Vagina (tissue), 2 donors: ENCODE data around the gene KNSTRN. TPM values are rescaled to one million over a fixed set of nuclear protein-coding genes. Genes with fewer than 3 reads are reported as not detected.

Source experiments
- DNase-seq, 2 donors: peaks; one replicate each; pipeline ENCODE4 v3.0.0-alpha.2; 2017; ENCODE audit errors: extremely low spot score in 2 of 2
- H3K27ac ChIP-seq: fragments of 200-600 bp; sonication (generic); one replicate; pipeline ENCODE4 v1.5.1; 2019
- H3K27me3 ChIP-seq: fragments of 200-600 bp; sonication (generic); one replicate; pipeline ENCODE4 v1.5.1; 2019
- H3K36me3 ChIP-seq, 2 donors: fragments of 200-600 bp; sonication (generic); one replicate each; pipeline ENCODE4 v1.5.1; 2017 to 2019
- H3K4me1 ChIP-seq: fragments of 200-600 bp; sonication (generic); one replicate; pipeline ENCODE4 v1.5.1; 2019
- H3K4me3 ChIP-seq, 2 donors: fragments of 200-600 bp; sonication (generic); 1 replicate in 1 of 2; 2 replicates in 1 of 2; pipeline ENCODE4 v1.5.1; 2016 to 2019
- H3K9me3 ChIP-seq: fragments of 200-600 bp; sonication (generic); one replicate; pipeline ENCODE4 v1.5.1; 2019
- POLR2A ChIP-seq, 2 donors: fragments of 450-650 bp; IDR thresholded peaks; one replicate each; pipeline ENCODE4 v1.6.1; 2017; ENCODE audit warnings: antibody characterized with exemption in 2 of 2, mild to moderate bottlenecking in 2 of 2, moderate library complexity in 2 of 2
- POLR2AphosphoS5 ChIP-seq, 2 donors: sonication (generic); formaldehyde crosslinking; IDR thresholded peaks; one replicate each; pipeline ENCODE4 v1.9.0; 2017; ENCODE audit warnings: antibody characterized with exemption in 2 of 2, mild to moderate bottlenecking in 2 of 2, low read depth in 1 of 2; ENCODE audit not compliant: insufficient read depth in 1 of 2
- intact Hi-C: fragments of 100-400 bp; cut with DNase I; formaldehyde crosslinking; loops from one replicate; pipeline ENCODE4 v1.15.1; 2023
- total RNA-seq: library from RNA; depleted of rRNA; stranded (reverse); fragments of >200 nt; gene quantifications from one replicate; pipeline ENCODE4 v1.2.3, GENCODE V29; 2016
- TF ChIP-seq, protein P1 (sequence below), 3 experiments: fragments of 450-650 bp in 2 of 3; fragments of 200-600 bp in 1 of 3; sonication (generic) in 1 of 3; IDR thresholded peaks; one replicate each; pipeline ENCODE4 v1.5.1; 2017 to 2019; ENCODE audit warnings: antibody characterized with exemption in 3 of 3, mild to moderate bottlenecking in 2 of 3, moderate library complexity in 2 of 3

KNSTRN gene
- total RNA-seq, 1 donor from 2014 or later: 13.5 TPM

DNA sequence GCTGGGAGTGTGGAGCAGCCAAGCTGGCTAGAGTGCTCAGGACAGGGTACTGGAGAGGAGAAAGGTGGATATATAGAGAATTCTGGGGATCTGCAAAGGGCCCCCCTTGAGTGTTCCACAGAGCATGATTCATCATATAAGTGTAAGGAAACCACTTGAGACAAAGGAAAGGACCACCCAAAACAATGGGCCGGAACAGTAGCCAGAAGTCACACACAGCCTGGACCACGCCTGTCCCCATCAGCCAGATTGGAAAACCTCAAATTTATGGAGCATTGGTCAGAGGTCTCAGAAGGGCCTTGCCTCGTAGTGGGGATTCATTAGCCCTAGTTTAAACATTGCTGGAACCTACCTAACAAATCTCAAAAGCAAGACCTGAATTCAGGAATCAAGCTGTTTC lies 4.9 kb upstream of the KNSTRN start:
- DNase-seq: no peak
- Histone ChIP-seq H3K27me3 (no peaks in the 10 kb centered on the region), H3K9me3 (no peaks in the 10 kb centered on the region), H3K4me3 (no peak overlapping the region), H3K4me1 (peaks cover 10% of the 10 kb centered on the region), H3K36me3 (no peaks in the 10 kb centered on the region), H3K27ac (no peak overlapping the region)
- TF ChIP-seq, protein P1, sequence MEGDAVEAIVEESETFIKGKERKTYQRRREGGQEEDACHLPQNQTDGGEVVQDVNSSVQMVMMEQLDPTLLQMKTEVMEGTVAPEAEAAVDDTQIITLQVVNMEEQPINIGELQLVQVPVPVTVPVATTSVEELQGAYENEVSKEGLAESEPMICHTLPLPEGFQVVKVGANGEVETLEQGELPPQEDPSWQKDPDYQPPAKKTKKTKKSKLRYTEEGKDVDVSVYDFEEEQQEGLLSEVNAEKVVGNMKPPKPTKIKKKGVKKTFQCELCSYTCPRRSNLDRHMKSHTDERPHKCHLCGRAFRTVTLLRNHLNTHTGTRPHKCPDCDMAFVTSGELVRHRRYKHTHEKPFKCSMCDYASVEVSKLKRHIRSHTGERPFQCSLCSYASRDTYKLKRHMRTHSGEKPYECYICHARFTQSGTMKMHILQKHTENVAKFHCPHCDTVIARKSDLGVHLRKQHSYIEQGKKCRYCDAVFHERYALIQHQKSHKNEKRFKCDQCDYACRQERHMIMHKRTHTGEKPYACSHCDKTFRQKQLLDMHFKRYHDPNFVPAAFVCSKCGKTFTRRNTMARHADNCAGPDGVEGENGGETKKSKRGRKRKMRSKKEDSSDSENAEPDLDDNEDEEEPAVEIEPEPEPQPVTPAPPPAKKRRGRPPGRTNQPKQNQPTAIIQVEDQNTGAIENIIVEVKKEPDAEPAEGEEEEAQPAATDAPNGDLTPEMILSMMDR (IDR thresholded peaks at IDR 0.05): no peak
- TF ChIP-seq POLR2A (IDR thresholded peaks at IDR 0.05): no peak
- intact Hi-C loops: no loop called here

DNA sequence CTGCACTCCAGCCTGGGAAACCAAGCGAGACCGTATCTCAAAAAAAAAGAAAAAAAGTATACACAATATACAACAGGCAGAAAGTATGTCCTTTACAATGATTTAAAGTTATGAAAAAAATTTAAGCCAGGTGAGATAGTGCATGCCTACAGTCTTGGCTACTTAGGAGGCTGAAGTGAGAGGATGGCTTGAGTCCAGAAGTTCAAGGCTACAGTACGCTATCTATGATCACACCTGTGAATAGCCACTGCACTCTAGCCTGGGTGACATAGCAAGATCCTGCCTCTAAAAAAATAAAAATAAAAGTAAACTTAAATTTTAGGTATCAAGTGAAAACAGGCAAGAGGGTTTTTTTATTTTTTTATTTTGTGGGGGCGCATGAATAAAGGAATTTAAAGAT lies 3.1 kb upstream of the KNSTRN start:
- DNase-seq: no peak
- Histone ChIP-seq H3K9me3 (no peaks in the 10 kb centered on the region), H3K4me3 (no peak overlapping the region), H3K27ac (no peak overlapping the region), H3K36me3 (no peaks in the 10 kb centered on the region), H3K4me1 (peaks cover 24% of the 10 kb centered on the region), H3K27me3 (no peaks in the 10 kb centered on the region)
- intact Hi-C loops: no loop called here
- TF ChIP-seq POLR2AphosphoS5 (IDR thresholded peaks at IDR 0.05; ENCODE audit: insufficient read depth in 1 of 2, low read depth in 1 of 2): no peak
- TF ChIP-seq, protein P1 (IDR thresholded peaks at IDR 0.05): no peak
- TF ChIP-seq POLR2A (IDR thresholded peaks at IDR 0.05): no peak

DNA sequence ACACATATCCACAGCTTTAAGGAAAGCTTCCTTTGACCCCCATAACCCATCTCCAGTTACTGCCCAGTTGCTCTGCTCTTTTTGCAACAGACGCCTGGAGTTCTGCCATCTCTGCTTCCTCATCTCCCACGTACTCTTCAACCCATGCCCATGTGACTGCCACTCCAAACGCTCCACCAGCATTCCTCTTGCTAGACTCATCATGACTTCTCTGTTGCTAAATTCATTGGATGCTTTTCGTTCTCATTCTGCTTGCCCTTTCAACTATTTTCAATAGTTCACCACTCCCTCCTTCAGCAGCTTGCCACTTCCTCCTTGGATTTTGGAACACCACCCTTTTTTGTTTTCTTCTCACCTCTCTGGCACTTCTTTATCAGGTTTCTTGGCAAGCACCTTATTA lies 2.7 kb upstream of the KNSTRN start:
- TF ChIP-seq POLR2A (IDR thresholded peaks at IDR 0.05): no peak
- peak in 1 of 2 donors; percentile 68 for TF ChIP-seq POLR2AphosphoS5 (IDR thresholded peaks at IDR 0.05; ENCODE audit: insufficient read depth in 1 of 2, low read depth in 1 of 2)
- no peak for DNase-seq
- intact Hi-C loops: no loop called here
- Histone ChIP-seq H3K27ac (no peak overlapping the region), H3K36me3 (no peaks in the 10 kb centered on the region), H3K27me3 (no peaks in the 10 kb centered on the region), H3K4me1 (peaks cover 24% of the 10 kb centered on the region), H3K4me3 (no peak overlapping the region), H3K9me3 (no peaks in the 10 kb centered on the region)

DNA sequence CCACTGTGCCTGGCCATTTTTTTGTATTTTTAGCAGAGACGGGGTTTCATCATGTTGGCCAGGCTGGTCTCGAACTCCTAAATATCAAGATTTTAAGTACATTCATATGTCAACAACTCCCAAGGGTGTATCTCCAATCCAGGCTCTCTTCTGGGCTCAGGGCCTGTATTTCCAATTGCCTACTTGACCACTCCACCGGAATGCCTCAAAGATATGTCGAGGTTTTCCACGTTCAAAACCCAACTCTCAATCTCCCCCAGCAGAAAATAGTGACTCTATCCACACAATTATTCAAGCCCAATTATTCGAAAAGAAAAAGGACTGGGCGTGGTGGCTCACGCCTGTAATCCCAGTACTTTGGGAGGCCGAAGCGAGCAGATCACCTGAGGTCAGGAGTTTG lies 1.9 kb upstream of the KNSTRN start:
- Histone ChIP-seq H3K4me1 (peaks cover 24% of the 10 kb centered on the region), H3K4me3 (no peak overlapping the region), H3K27me3 (no peaks in the 10 kb centered on the region), H3K36me3 (no peaks in the 10 kb centered on the region), H3K27ac (no peak overlapping the region), H3K9me3 (no peaks in the 10 kb centered on the region)
- DNase-seq: no peak
- intact Hi-C loops: no loop called here
- TF ChIP-seq POLR2A (IDR thresholded peaks at IDR 0.05) (no peak), POLR2AphosphoS5 (IDR thresholded peaks at IDR 0.05; ENCODE audit: insufficient read depth in 1 of 2, low read depth in 1 of 2) (no peak)
- TF ChIP-seq, protein P1 (IDR thresholded peaks at IDR 0.05): no peak

DNA sequence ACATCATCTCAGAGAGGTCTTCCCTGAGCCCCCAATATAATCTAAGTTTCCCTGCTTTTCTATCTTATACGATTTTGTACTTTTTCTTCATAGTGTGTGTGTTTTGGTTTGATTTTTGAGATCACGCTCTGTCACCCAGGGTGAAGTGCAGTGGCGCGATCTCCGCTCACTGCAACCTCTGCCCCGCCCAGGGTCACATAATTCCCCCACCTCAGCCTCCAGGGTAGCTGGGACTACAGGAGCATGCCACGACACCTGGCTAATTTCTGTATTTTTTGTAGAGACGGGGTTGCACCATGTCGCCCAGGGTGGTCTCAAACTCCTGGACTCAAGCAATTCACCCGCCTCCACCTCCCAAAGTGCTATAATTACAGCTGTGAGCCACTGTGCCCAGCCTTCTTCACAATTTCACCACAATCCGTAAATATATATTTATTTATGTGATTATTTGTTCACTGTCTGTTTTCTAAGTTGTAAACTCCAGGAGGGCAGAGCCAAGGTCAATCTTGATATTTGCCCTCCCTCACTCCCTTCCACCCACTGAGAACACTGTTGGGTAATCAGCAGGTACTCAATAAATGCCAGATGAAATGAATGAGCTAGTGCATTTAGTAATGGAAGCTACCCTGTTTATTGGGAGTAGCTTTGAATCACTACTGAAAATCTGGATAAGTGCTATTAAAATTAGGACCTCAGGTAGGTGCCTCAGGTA lies 547 bp upstream of the KNSTRN start:
- Histone ChIP-seq H3K36me3 (peaks cover 0 to 12% of the 10 kb centered on the region in 2 donors), H3K27ac (no peak overlapping the region), H3K9me3 (no peaks in the 10 kb centered on the region), H3K4me1 (peaks cover 24% of the 10 kb centered on the region), H3K27me3 (no peaks in the 10 kb centered on the region), H3K4me3 (no peak overlapping the region)
- intact Hi-C loops: no loop called here
- no peak for DNase-seq
- no peak for TF ChIP-seq POLR2AphosphoS5 (IDR thresholded peaks at IDR 0.05; ENCODE audit: insufficient read depth in 1 of 2, low read depth in 1 of 2)
- TF ChIP-seq, protein P1 (IDR thresholded peaks at IDR 0.05): no peak
- no peak for TF ChIP-seq POLR2A (IDR thresholded peaks at IDR 0.05)
